OCI-LY3 (cell line): ENCODE results near the gene LRP1B.

Experiments used
- H2AFZ ChIP-seq: fragments of 200-600, 300-600 bp; shearing (Covaris generic); 2 replicates; pipeline ENCODE4 v1.6.0; 2014; ENCODE audit warnings: antibody characterized with exemption, low read depth, low read length
- H3K27ac ChIP-seq: fragments of 200-600, 300-600 bp; sonication (generic); 2 replicates; pipeline ENCODE4 v1.5.1; 2014; ENCODE audit warnings: mild to moderate bottlenecking, low read length, moderate library complexity, mixed read lengths
- H3K27me3 ChIP-seq: fragments of 200-600, 300-600 bp; sonication (generic); 2 replicates; pipeline ENCODE4 v1.6.1; 2014; ENCODE audit warnings: low read depth, low read length, mixed read lengths
- H3K36me3 ChIP-seq: fragments of 200-600, 300-600 bp; sonication (generic); replicated peaks from 2 replicates; pipeline ENCODE3; 2014; ENCODE audit warnings: low read depth, low read length, mixed read lengths
- H3K4me1 ChIP-seq: fragments of 300-600, 200-600 bp; sonication (generic); 2 replicates; pipeline ENCODE4 v1.6.1; 2014; ENCODE audit warnings: low read length, mixed read lengths
- H3K4me2 ChIP-seq: fragments of 200-600, 300-600 bp; sonication (generic); 2 replicates; pipeline ENCODE4 v1.6.1; 2014; ENCODE audit warnings: low read length, mixed read lengths
- H3K4me3 ChIP-seq: fragments of 300-600, 200-600 bp; sonication (generic); 2 replicates; pipeline ENCODE4 v1.5.1; 2014; ENCODE audit warnings: antibody characterized with exemption, mild to moderate bottlenecking, low read length, moderate library complexity
- H3K79me2 ChIP-seq: fragments of 300-600, 200-600 bp; shearing (Covaris generic); 2 replicates; pipeline ENCODE4 v1.6.1; 2014; ENCODE audit warnings: mild to moderate bottlenecking, low read length, mixed read lengths
- H3K9ac ChIP-seq: fragments of 300-600, 200-600 bp; shearing (Covaris generic); 2 replicates; pipeline ENCODE4 v1.6.0; 2014; ENCODE audit warnings: mild to moderate bottlenecking, low read length, moderate library complexity
- H3K9me3 ChIP-seq: fragments of 200-600, 300-600 bp; shearing (Covaris generic); 2 replicates; pipeline ENCODE4 v1.6.1; 2014; ENCODE audit warnings: low read length, mixed read lengths; ENCODE audit not compliant: insufficient read depth
- H4K20me1 ChIP-seq: fragments of 200-600, 300-600 bp; sonication (generic); 2 replicates; pipeline ENCODE4 v1.6.1; 2016; ENCODE audit warnings: low read length, mixed read lengths; ENCODE audit not compliant: insufficient read depth
- CTCF ChIP-seq: fragments of 200-600, 300-600 bp; sonication (generic); IDR thresholded peaks from 2 replicates; pipeline ENCODE4 v1.5.1; 2014; ENCODE audit warnings: antibody characterized with exemption, low read length, low read depth
- EZH2phosphoT487 ChIP-seq: fragments of 200-600 bp; shearing (Covaris generic); IDR thresholded peaks from 2 replicates; pipeline ENCODE4 v1.6.1; 2018; ENCODE audit warnings: antibody characterized with exemption, mixed run types, low read depth

The LRP1B gene

GRCh38 chr2:142029974-142030373, 100.8 kb downstream of the LRP1B start:
- Histone ChIP-seq H3K4me2 (no peak overlapping the region), H3K79me2 (no peaks in the 10 kb centered on the region), H3K36me3 (no peaks in the 10 kb centered on the region), H3K4me1 (no peaks in the 10 kb centered on the region), H3K9me3 (no peaks in the 10 kb centered on the region), H3K27ac (no peak overlapping the region), H3K9ac (no peak overlapping the region), H4K20me1 (no peaks in the 10 kb centered on the region), H2AFZ (no peak overlapping the region), H3K4me3 (no peak overlapping the region), H3K27me3 (no peaks in the 10 kb centered on the region)
- no peak for TF ChIP-seq CTCF
- no peak for TF ChIP-seq EZH2phosphoT487

GRCh38 chr2:142025394-142025793, 105.4 kb downstream of the LRP1B start:
- Histone ChIP-seq H3K4me1 (no peaks in the 10 kb centered on the region), H4K20me1 (no peaks in the 10 kb centered on the region)
- no peak for TF ChIP-seq CTCF
- no peak for TF ChIP-seq EZH2phosphoT487

GRCh38 chr2:142020368-142020767, 110.4 kb downstream of the LRP1B start:
- no peak overlapping the region for H3K4me2 ChIP-seq
- no peaks in the 10 kb centered on the region for H3K79me2 ChIP-seq
- H3K4me1 ChIP-seq: no peaks in the 10 kb centered on the region
- no peaks in the 10 kb centered on the region for H3K36me3 ChIP-seq
- H4K20me1 ChIP-seq: no peaks in the 10 kb centered on the region
- H2AFZ ChIP-seq: no peak overlapping the region
- no peak overlapping the region for H3K9ac ChIP-seq
- H3K27ac ChIP-seq: no peak overlapping the region
- H3K9me3 ChIP-seq: no peaks in the 10 kb centered on the region
- H3K27me3 ChIP-seq: no peaks in the 10 kb centered on the region
- no peak overlapping the region for H3K4me3 ChIP-seq
- TF ChIP-seq EZH2phosphoT487: no peak
- TF ChIP-seq CTCF: no peak

More at GRCh38 chr2:142025394-142025793, 105.4 kb downstream of the LRP1B start:
- Histone ChIP-seq H3K27me3 (no peaks in the 10 kb centered on the region), H3K79me2 (no peaks in the 10 kb centered on the region), H3K4me2 (no peak overlapping the region), H3K4me3 (no peak overlapping the region), H2AFZ (no peak overlapping the region), H3K9ac (no peak overlapping the region), H3K9me3 (no peaks in the 10 kb centered on the region), H3K36me3 (no peaks in the 10 kb centered on the region), H3K27ac (no peak overlapping the region)

GRCh38 chr2:142014536-142014935, 116.3 kb downstream of the LRP1B start:
- no peak overlapping the region for H3K27ac ChIP-seq
- no peak overlapping the region for H3K9ac ChIP-seq
- no peaks in the 10 kb centered on the region for H3K9me3 ChIP-seq
- peaks cover 6% of the 10 kb centered on the region; the same call in 1 of the 2 replicates for H3K4me1 ChIP-seq
- no peak overlapping the region for H3K4me2 ChIP-seq
- no peak overlapping the region for H3K4me3 ChIP-seq
- no peaks in the 10 kb centered on the region for H3K27me3 ChIP-seq
- TF ChIP-seq CTCF (no peak), EZH2phosphoT487 (no peak)
- H3K36me3 ChIP-seq: no peaks in the 10 kb centered on the region
- H2AFZ ChIP-seq: no peak overlapping the region
- no peaks in the 10 kb centered on the region for H4K20me1 ChIP-seq
- no peaks in the 10 kb centered on the region for H3K79me2 ChIP-seq
